Endothelial cell of umbilical vein (primary cell): ENCODE results near the gene TPRA1. TPM values are rescaled to one million over a fixed set of nuclear protein-coding genes. Genes with fewer than 3 reads are reported as not detected.

Source experiments
- BruUV-seq: library from RNA; stranded (reverse); fragments of 400-500 nt; replicated peaks from 2 replicates; lab custom pipeline; 2021; lab: Mats Ljungman, UMichigan
- CTCF ChIA-PET: fragments of 300-600, 350-600 bp; sonication (Branson Sonifier 250); formaldehyde crosslinking; loops from one replicate; lab custom pipeline; 2021; ENCODE audit warnings: antibody characterized with exemption, inconsistent platforms; lab: Charles Lee
- POLR2A ChIA-PET: fragments of 300-600, 350-600 bp; sonication (Branson Sonifier 250); formaldehyde crosslinking; loops from one replicate; lab custom pipeline; 2021; ENCODE audit warnings: antibody characterized with exemption, inconsistent platforms; lab: Charles Lee
- DNase-seq: peaks from one replicate; pipeline ENCODE4 v3.0.0-alpha.2; 2011; ENCODE audit warnings: low read depth, low spot score
- FAIRE-seq: peaks from 2 replicates; lab custom pipeline; 2011; peaks lifted over from hg19 to GRCh38; lab: Jason Lieb, UNC
- H2AFZ ChIP-seq: 2 replicates; pipeline ENCODE4 v1.6.0; 2012; ENCODE audit warnings: low read depth, low read length, control low read depth, inconsistent platforms
- H3K27ac ChIP-seq: 2 replicates; pipeline ENCODE4 v1.5.1; 2011; ENCODE audit warnings: low read depth, mild to moderate bottlenecking, control low read depth, low read length, moderate library complexity; ENCODE audit not compliant: insufficient read depth
- H3K27me3 ChIP-seq, 2 experiments: 2 replicates each; pipeline versions ENCODE4 v1.6.0 to v1.6.1; 2011; ENCODE audit warnings: low read length in 2 of 2, mixed read lengths in 1 of 2; ENCODE audit not compliant: control insufficient read depth in 2 of 2, insufficient read depth in 2 of 2
- H3K36me3 ChIP-seq, 2 experiments: 2 replicates in 1 of 2; 3 replicates in 1 of 2; pipeline ENCODE4 v1.5.1; 2011; ENCODE audit warnings: low read length in 2 of 2, mild to moderate bottlenecking in 1 of 2, moderate library complexity in 1 of 2; ENCODE audit not compliant: control insufficient read depth in 2 of 2, insufficient read depth in 2 of 2; ENCODE audit errors: extremely low read depth in 1 of 2
- H3K4me1 ChIP-seq: 3 replicates; pipeline ENCODE4 v1.5.1; 2011; ENCODE audit warnings: mild to moderate bottlenecking, low read length; ENCODE audit not compliant: control insufficient read depth, insufficient read depth; ENCODE audit errors: extremely low read depth
- H3K4me2 ChIP-seq: 2 replicates; pipeline ENCODE4 v1.6.1; 2011; ENCODE audit warnings: low read length, control low read depth, mixed read lengths; ENCODE audit not compliant: insufficient read depth
- H3K4me3 ChIP-seq, 3 experiments: fragments of 200-600 bp in 1 of 3; sonication (generic), shearing (Covaris generic) in 1 of 3; replicated peaks in 1 of 3; 2 replicates each; pipeline ENCODE4 v1.5.1; 2011 to 2016; ENCODE audit warnings: control low read depth in 3 of 3, low read length in 3 of 3, mild to moderate bottlenecking in 2 of 3, inconsistent platforms in 1 of 3, low read depth in 1 of 3, moderate library complexity in 1 of 3; ENCODE audit not compliant: insufficient read depth in 1 of 3
- H3K79me2 ChIP-seq: 2 replicates; pipeline ENCODE4 v1.6.0; 2012; ENCODE audit warnings: low read length, inconsistent platforms; ENCODE audit not compliant: control insufficient read depth, insufficient read depth
- H3K9ac ChIP-seq: replicated peaks from 2 replicates; pipeline ENCODE3; 2011; ENCODE audit warnings: low read length, control low read depth; ENCODE audit not compliant: insufficient read depth; ENCODE audit errors: extremely low read depth
- H3K9me1 ChIP-seq: replicated peaks from 3 replicates; pipeline ENCODE4 v1.6.0; 2011; ENCODE audit warnings: mild to moderate bottlenecking, low read length; ENCODE audit not compliant: control insufficient read depth, insufficient read depth; ENCODE audit errors: extremely low read depth
- H3K9me3 ChIP-seq: replicated peaks from 2 replicates; pipeline ENCODE4 v1.5.1; 2012; ENCODE audit warnings: low read length, inconsistent platforms; ENCODE audit not compliant: control insufficient read depth, insufficient read depth
- H4K20me1 ChIP-seq: replicated peaks from 2 replicates; pipeline ENCODE3; 2011; ENCODE audit warnings: mild to moderate bottlenecking, low read length; ENCODE audit not compliant: control insufficient read depth, insufficient read depth; ENCODE audit errors: extremely low read depth
- EZH2 ChIP-seq: IDR thresholded peaks from 2 replicates; pipeline ENCODE4 v1.6.1; 2012; ENCODE audit warnings: borderline replicate concordance, low read depth, mild to moderate bottlenecking, moderate library complexity, low read length, inconsistent platforms; ENCODE audit not compliant: severe bottlenecking
- FOS ChIP-seq: IDR thresholded peaks from 2 replicates; pipeline ENCODE4 v1.6.1; 2011; ENCODE audit warnings: mild to moderate bottlenecking, low read length, moderate library complexity, borderline replicate concordance; ENCODE audit not compliant: insufficient read depth
- GATA2 ChIP-seq: IDR thresholded peaks from 2 replicates; pipeline ENCODE4 v1.7.0; 2011; ENCODE audit warnings: low read depth, mild to moderate bottlenecking, moderate library complexity, mixed read lengths, low read length; ENCODE audit not compliant: insufficient read length, insufficient read depth
- MYC ChIP-seq: IDR thresholded peaks from one replicate; pipeline ENCODE4 v1.6.1; 2011; ENCODE audit warnings: mild to moderate bottlenecking, low read depth, low read length
- dilution Hi-C: fragments of 300-500 bp; cut with MboI; formaldehyde crosslinking; loops from one replicate; pipeline ENCODE4 v1.15.0; 2019; ENCODE audit warnings: low sequenced_read_pairs; ENCODE audit not compliant: extremely low pct_ligation_motif_present
- intact Hi-C: fragments of 100-400 bp; cut with micrococcal nuclease; formaldehyde crosslinking; loops from one replicate; pipeline ENCODE4 v1.10.0; 2022
- polyA plus RNA-seq, 4 experiments: library from polyadenylated mRNA; depleted of rRNA in 3 of 4; stranded (reverse) in 3 of 4; unstranded in 1 of 4; fragments of >200 nt; gene quantifications; 2 replicates each; pipeline versions ENCODE4 v1.2.1 to v1.2.3, GENCODE V29; 2011 to 2012; ENCODE audit warnings: missing spikeins in 1 of 4
- total RNA-seq: library from RNA; stranded (reverse); gene quantifications from 2 replicates; pipeline ENCODE4 v1.2.3, GENCODE V29; 2021
- TF ChIP-seq, protein P1 (sequence below): IDR thresholded peaks from 2 replicates; pipeline ENCODE4 v1.6.1; 2011; ENCODE audit not compliant: insufficient read depth, insufficient read length
- TF ChIP-seq, protein P2 (sequence below), 2 donors: IDR thresholded peaks; 1 replicate in 1 of 2; 2 replicates in 1 of 2; pipeline ENCODE4 v1.5.1; 2011; ENCODE audit warnings: low read length in 2 of 2, mild to moderate bottlenecking in 2 of 2, moderate library complexity in 2 of 2, control low read depth in 1 of 2, inconsistent platforms in 1 of 2, low read depth in 1 of 2; ENCODE audit not compliant: insufficient read depth in 1 of 2; ENCODE audit errors: extremely low read depth in 1 of 2

TPRA1 gene
- total and polyA plus RNA-seq, 2 donors (not counting 3 experiments of a cell fraction or from before 2014, with no cell fraction given) = 34.3 to 58.0 TPM

DNA sequence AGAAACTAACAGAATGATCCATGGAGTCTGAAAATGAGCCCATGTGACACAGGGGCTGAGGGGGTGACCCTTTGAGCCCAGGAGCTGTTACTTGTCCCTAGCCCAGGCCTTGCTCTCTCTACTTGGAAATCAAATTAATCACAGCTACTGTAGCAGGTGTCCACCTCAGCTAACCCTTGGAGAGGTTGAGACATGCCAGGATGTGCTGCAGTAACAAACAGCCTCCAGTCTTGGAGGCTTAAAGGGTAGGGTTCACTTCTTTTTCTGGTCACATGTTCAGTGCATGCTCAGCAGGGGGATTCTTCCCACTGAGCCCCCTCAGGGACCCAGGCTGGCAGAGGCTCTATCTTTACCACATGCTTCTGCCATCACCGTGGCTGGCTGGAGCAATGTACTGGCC lies 21.4 kb downstream of the TPRA1 start:
- Histone ChIP-seq H3K9me3 (no peaks in the 10 kb centered on the region), H2AFZ (no peak overlapping the region), H3K27ac (no peak overlapping the region), H3K9ac (no peak overlapping the region), H3K4me3 (no peak overlapping the region), H3K79me2 (no peaks in the 10 kb centered on the region), H3K4me1 (no peaks in the 10 kb centered on the region), H4K20me1 (no peaks in the 10 kb centered on the region), H3K36me3 (peaks cover 2 to 24% of the 10 kb centered on the region in 2 experiments), H3K27me3 (no peaks in the 10 kb centered on the region), H3K4me2 (no peak overlapping the region), H3K9me1 (no peaks in the 10 kb centered on the region)
- DNase-seq (no peak), FAIRE-seq (no peak)
- ChIA-PET CTCF (no interaction called here), POLR2A (no interaction called here)
- dilution Hi-C loops = no loop called here
- TF ChIP-seq, protein P1, sequence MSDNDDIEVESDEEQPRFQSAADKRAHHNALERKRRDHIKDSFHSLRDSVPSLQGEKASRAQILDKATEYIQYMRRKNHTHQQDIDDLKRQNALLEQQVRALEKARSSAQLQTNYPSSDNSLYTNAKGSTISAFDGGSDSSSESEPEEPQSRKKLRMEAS = no peak
- TF ChIP-seq EZH2 (no peak), FOS (no peak), GATA2 (no peak), MYC (no peak)
- TF ChIP-seq, protein P2, sequence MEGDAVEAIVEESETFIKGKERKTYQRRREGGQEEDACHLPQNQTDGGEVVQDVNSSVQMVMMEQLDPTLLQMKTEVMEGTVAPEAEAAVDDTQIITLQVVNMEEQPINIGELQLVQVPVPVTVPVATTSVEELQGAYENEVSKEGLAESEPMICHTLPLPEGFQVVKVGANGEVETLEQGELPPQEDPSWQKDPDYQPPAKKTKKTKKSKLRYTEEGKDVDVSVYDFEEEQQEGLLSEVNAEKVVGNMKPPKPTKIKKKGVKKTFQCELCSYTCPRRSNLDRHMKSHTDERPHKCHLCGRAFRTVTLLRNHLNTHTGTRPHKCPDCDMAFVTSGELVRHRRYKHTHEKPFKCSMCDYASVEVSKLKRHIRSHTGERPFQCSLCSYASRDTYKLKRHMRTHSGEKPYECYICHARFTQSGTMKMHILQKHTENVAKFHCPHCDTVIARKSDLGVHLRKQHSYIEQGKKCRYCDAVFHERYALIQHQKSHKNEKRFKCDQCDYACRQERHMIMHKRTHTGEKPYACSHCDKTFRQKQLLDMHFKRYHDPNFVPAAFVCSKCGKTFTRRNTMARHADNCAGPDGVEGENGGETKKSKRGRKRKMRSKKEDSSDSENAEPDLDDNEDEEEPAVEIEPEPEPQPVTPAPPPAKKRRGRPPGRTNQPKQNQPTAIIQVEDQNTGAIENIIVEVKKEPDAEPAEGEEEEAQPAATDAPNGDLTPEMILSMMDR (IDR thresholded peaks at IDR 0.05; ENCODE audit: extremely low read depth in 1 of 2, insufficient read depth in 1 of 2, low read depth in 1 of 2, low read length in 2 of 2) = no peak
- intact Hi-C loops = no loop called here
- no TSS peak for BruUV-seq
